H1 (cell line): Measurements from ENCODE around the gene CIBAR2. TPM values are rescaled to one million over a fixed set of nuclear protein-coding genes. Genes with fewer than 3 reads are reported as not detected.

Experiments
- CTCF ChIA-PET: fragments of 300-600 bp; sonication (Branson Sonifier 250); formaldehyde crosslinking; loops from one replicate; lab custom pipeline; 2021; ENCODE audit not compliant: partially characterized antibody; lab: Charles Lee
- POLR2A ChIA-PET: fragments of 300-600 bp; sonication (Branson Sonifier 250); formaldehyde crosslinking; loops from one replicate; lab custom pipeline; 2021; ENCODE audit warnings: inconsistent platforms; ENCODE audit not compliant: partially characterized antibody; lab: Charles Lee
- DNase-seq, 2 experiments: peaks; one replicate each; pipeline versions ENCODE4 v3.0.0 to v3.0.0-alpha.2; 2010 to 2022; ENCODE audit warnings: low spot score in 2 of 2, low read depth in 1 of 2, mixed read lengths in 1 of 2
- FAIRE-seq: peaks from 2 replicates; lab custom pipeline; 2011; peaks lifted over from hg19 to GRCh38; lab: Jason Lieb, UNC
- H2AFZ ChIP-seq: 2 replicates; pipeline ENCODE4 v1.8.1; 2012; ENCODE audit warnings: low read length, inconsistent platforms
- H2AK5ac ChIP-seq: 2 replicates; pipeline ENCODE4 v1.6.1; 2013; ENCODE audit warnings: low read depth, low read length
- H2BK120ac ChIP-seq: replicated peaks from 2 replicates; pipeline ENCODE3; 2013; ENCODE audit warnings: low read depth, low read length, inconsistent platforms
- H2BK12ac ChIP-seq: 2 replicates; pipeline ENCODE4 v1.6.1; 2013; ENCODE audit warnings: low read depth, low read length
- H2BK15ac ChIP-seq: 2 replicates; pipeline ENCODE4 v1.6.1; 2013; ENCODE audit warnings: low read length
- H2BK20ac ChIP-seq: 2 replicates; pipeline ENCODE4 v1.6.1; 2013; ENCODE audit warnings: low read length
- H2BK5ac ChIP-seq: 2 replicates; pipeline ENCODE4 v1.6.1; 2013; ENCODE audit warnings: low read depth, low read length
- H3K14ac ChIP-seq: 2 replicates; pipeline ENCODE4 v1.6.1; 2013; ENCODE audit warnings: inconsistent platforms; ENCODE audit not compliant: insufficient read length
- H3K18ac ChIP-seq: 2 replicates; pipeline ENCODE4 v1.6.1; 2013; ENCODE audit warnings: low read length; ENCODE audit errors: extremely low read depth
- H3K23ac ChIP-seq: 2 replicates; pipeline ENCODE4 v1.6.1; 2013; ENCODE audit warnings: inconsistent platforms; ENCODE audit not compliant: insufficient read length
- H3K23me2 ChIP-seq: 2 replicates; pipeline ENCODE4 v1.6.1; 2013; ENCODE audit warnings: low read depth, low read length
- H3K27ac ChIP-seq: 2 replicates; pipeline ENCODE4 v1.6.1; 2011; ENCODE audit warnings: low read depth, low read length, inconsistent platforms
- H3K27me3 ChIP-seq, 4 experiments: replicated peaks in 1 of 4; 1 replicate in 1 of 4; 2 replicates in 3 of 4; pipeline versions ENCODE4 v1.6.1 to v1.8.1; 2011 to 2013; ENCODE audit warnings: low read length in 3 of 4, mild to moderate bottlenecking in 3 of 4, inconsistent platforms in 2 of 4, mixed read lengths in 2 of 4, moderate library complexity in 1 of 4; ENCODE audit not compliant: control insufficient read depth in 3 of 4, insufficient read depth in 3 of 4; ENCODE audit errors: extremely low read depth in 1 of 4
- H3K36me3 ChIP-seq, 4 experiments: 2 replicates each; pipeline versions ENCODE4 v1.6.1 to v1.8.1; 2011 to 2013; ENCODE audit warnings: mild to moderate bottlenecking in 4 of 4, low read length in 3 of 4, moderate library complexity in 2 of 4, control low read depth in 1 of 4, inconsistent platforms in 1 of 4; ENCODE audit not compliant: insufficient read depth in 4 of 4, control insufficient read depth in 2 of 4
- H3K4ac ChIP-seq: replicated peaks from 2 replicates; pipeline ENCODE3; 2013; ENCODE audit warnings: low read length, low read depth, mixed read lengths, inconsistent platforms; ENCODE audit not compliant: insufficient read length
- H3K4me1 ChIP-seq, 4 experiments: replicated peaks in 1 of 4; 1 replicate in 1 of 4; 2 replicates in 3 of 4; pipeline versions ENCODE4 v1.6.1 to v1.8.1; 2011 to 2013; ENCODE audit warnings: low read length in 3 of 4, inconsistent platforms in 2 of 4, mixed read lengths in 1 of 4; ENCODE audit not compliant: insufficient read depth in 4 of 4, control insufficient read depth in 3 of 4
- H3K4me2 ChIP-seq, 2 experiments: 2 replicates each; pipeline versions ENCODE4 v1.6.1 to v1.8.1; 2011 to 2013; ENCODE audit warnings: low read depth in 2 of 2, low read length in 2 of 2, control low read depth in 1 of 2, inconsistent platforms in 1 of 2, mild to moderate bottlenecking in 1 of 2; ENCODE audit not compliant: insufficient read depth in 1 of 2
- H3K4me3 ChIP-seq, 4 experiments: fragments of 200-600, 300-600 bp in 1 of 4; sonication (generic), shearing (Covaris generic), sonication (Bioruptor Twin) in 1 of 4; 2 replicates each; pipeline versions ENCODE4 v1.5.1 to v1.8.1; 2011 to 2016; ENCODE audit warnings: low read length in 4 of 4, low read depth in 3 of 4, control low read depth in 2 of 4, inconsistent platforms in 2 of 4, mild to moderate bottlenecking in 2 of 4, mixed read lengths in 1 of 4, moderate library complexity in 1 of 4; ENCODE audit not compliant: insufficient read depth in 2 of 4; ENCODE audit errors: extremely low read depth in 1 of 4
- H3K56ac ChIP-seq: replicated peaks from 2 replicates; pipeline ENCODE3; 2013; ENCODE audit warnings: low read depth, mild to moderate bottlenecking, mixed read lengths, low read length, inconsistent platforms; ENCODE audit not compliant: insufficient read length
- H3K79me1 ChIP-seq: 2 replicates; pipeline ENCODE4 v1.6.1; 2013; ENCODE audit warnings: low read depth, low read length, control low read depth
- H3K79me2 ChIP-seq, 2 experiments: 2 replicates each; pipeline versions ENCODE4 v1.6.1 to v1.8.1; 2012 to 2013; ENCODE audit warnings: low read length in 2 of 2, mild to moderate bottlenecking in 2 of 2, inconsistent platforms in 1 of 2; ENCODE audit not compliant: insufficient read depth in 2 of 2, control insufficient read depth in 1 of 2
- H3K9ac ChIP-seq, 4 experiments: replicated peaks in 1 of 4; 1 replicate in 1 of 4; 2 replicates in 3 of 4; pipeline versions ENCODE4 v1.6.1 to v1.8.1; 2011 to 2013; ENCODE audit warnings: low read depth in 3 of 4, low read length in 3 of 4, control low read depth in 2 of 4, mild to moderate bottlenecking in 2 of 4, moderate library complexity in 2 of 4, inconsistent platforms in 1 of 4; ENCODE audit errors: extremely low read depth in 1 of 4
- H3K9me3 ChIP-seq, 2 experiments: 2 replicates each; pipeline versions ENCODE4 v1.6.1 to v1.8.1; 2012 to 2013; ENCODE audit warnings: mild to moderate bottlenecking in 2 of 2, moderate library complexity in 2 of 2, control low read depth in 1 of 2, inconsistent platforms in 1 of 2, low read depth in 1 of 2, low read length in 1 of 2, mixed read lengths in 1 of 2; ENCODE audit not compliant: insufficient read depth in 2 of 2
- H4K20me1 ChIP-seq, 2 experiments: replicated peaks in 1 of 2; 2 replicates each; pipeline versions ENCODE3 to v1.8.1; 2011 to 2013; ENCODE audit warnings: inconsistent platforms in 2 of 2, low read length in 2 of 2, mild to moderate bottlenecking in 1 of 2; ENCODE audit not compliant: insufficient read depth in 2 of 2, control insufficient read depth in 1 of 2
- H4K5ac ChIP-seq: 2 replicates; pipeline ENCODE4 v1.6.1; 2013; ENCODE audit warnings: low read length, low read depth, mixed read lengths, inconsistent platforms; ENCODE audit not compliant: insufficient read length
- H4K8ac ChIP-seq: 2 replicates; pipeline ENCODE4 v1.8.0; 2013; ENCODE audit warnings: mild to moderate bottlenecking, moderate library complexity, low read length, inconsistent platforms; ENCODE audit not compliant: insufficient read depth; ENCODE audit errors: extremely low read depth
- H4K91ac ChIP-seq: replicated peaks from 2 replicates; pipeline ENCODE3; 2013; ENCODE audit warnings: low read length, mixed read lengths, inconsistent platforms; ENCODE audit not compliant: insufficient read length
- ASH2L ChIP-seq: fragments of 200-600, 300-600 bp; sonication (generic); IDR thresholded peaks from one replicate; pipeline ENCODE4 v1.7.1; 2017; ENCODE audit warnings: low read length
- ATF3 ChIP-seq: IDR thresholded peaks from 2 replicates; pipeline ENCODE4 v1.6.1; 2011; ENCODE audit warnings: low read depth, mild to moderate bottlenecking, low read length; ENCODE audit not compliant: insufficient read depth
- BRCA1 ChIP-seq: IDR thresholded peaks from 2 replicates; pipeline ENCODE4 v1.6.1; 2012; ENCODE audit warnings: low read depth, low read length, improper control_type of control experiment
- KDM4A ChIP-seq: IDR thresholded peaks from one replicate; pipeline ENCODE4 v1.7.1; 2012; ENCODE audit warnings: low read depth, mild to moderate bottlenecking, moderate library complexity, low read length, inconsistent platforms; ENCODE audit not compliant: severe bottlenecking
- KDM5A ChIP-seq: fragments of 200-600 bp; IDR thresholded peaks from 2 replicates; pipeline ENCODE4 v1.7.1; 2012; ENCODE audit warnings: mild to moderate bottlenecking, low read length, inconsistent platforms, mixed read lengths
- RAD21 ChIP-seq, 2 experiments: IDR thresholded peaks in 1 of 2; conservative IDR thresholded peaks in 1 of 2; 2 replicates each; pipeline ENCODE4 v1.6.1; 2011; ENCODE audit warnings: low read depth in 2 of 2, low read length in 2 of 2, improper control_type of control experiment in 1 of 2, inconsistent platforms in 1 of 2, mild to moderate bottlenecking in 1 of 2, moderate library complexity in 1 of 2
- SRF ChIP-seq: IDR thresholded peaks from 2 replicates; pipeline ENCODE4 v1.6.1; 2011; ENCODE audit warnings: mild to moderate bottlenecking, low read depth, low read length, moderate library complexity
- TAF1 ChIP-seq: IDR thresholded peaks from 2 replicates; pipeline ENCODE4 v1.6.1; 2011; ENCODE audit warnings: mild to moderate bottlenecking, low read depth, low read length
- WGBS, 2 experiments: shearing (Covaris generic) in 1 of 2; methylation state at CpG; one replicate each; pipeline versions ENCODE4 v1.1.6 to v1.1.7; 2013 to 2015; ENCODE audit warnings: low lambda C conversion rate in 2 of 2, mixed read lengths in 2 of 2, inconsistent platforms in 1 of 2, low coverage in 1 of 2, missing lambda C conversion rate in 1 of 2; ENCODE audit not compliant: insufficient replicate concordance in 2 of 2, insufficient coverage in 1 of 2, insufficient read length in 1 of 2; ENCODE audit errors: extremely low coverage in 1 of 2, missing lambda C conversion rate in 1 of 2; 5-methylcytosine and 5-hydroxymethylcytosine counted together
- polyA plus RNA-seq, 7 experiments: library from polyadenylated mRNA; depleted of rRNA in 3 of 7; stranded (reverse) in 5 of 7; unstranded in 2 of 7; fragments of >200 nt in 5 of 7; fragments of 200-250 nt in 2 of 7; gene quantifications; 1 replicate in 5 of 7; 2 replicates in 1 of 7; 4 replicates in 1 of 7; pipeline versions ENCODE4 v1.2.1 to v1.2.3, GENCODE V29; 2011 to 2013; ENCODE audit warnings: missing spikeins in 2 of 7, mixed read lengths in 2 of 7
- total RNA-seq: library from RNA; stranded (reverse); fragmentation: NEBNext Ultra II Directional; extraction: Animal tissue kit (Norgen Biotek cat#: 25700); gene quantifications from 2 replicates; pipeline ENCODE4 v1.2.1, GENCODE V29; 2021

Gene CIBAR2
- total and polyA plus RNA-seq, 2 of the 8 experiments (the other 6 are each of a cell fraction or from before 2014, with no cell fraction given): 0.18 TPM; not detected in 1

GRCh38 chr16:85132456-85133289, 20.4 kb upstream of the CIBAR2 start:
- no peaks in the 10 kb centered on the region for H3K27me3 ChIP-seq
- FAIRE-seq (no peak), DNase-seq (no peak)
- no peak overlapping the region for H3K14ac ChIP-seq
- H4K8ac ChIP-seq: 0 out of 2 replicates have a peak overlapping the region, but pooled peaks have one; percentile 3
- H2AK5ac ChIP-seq: no peak overlapping the region
- H3K4ac ChIP-seq: no peak overlapping the region
- no peaks in the 10 kb centered on the region for H4K20me1 ChIP-seq
- H3K79me2 ChIP-seq: no peaks in the 10 kb centered on the region
- H2BK20ac ChIP-seq: no peak overlapping the region
- POLR2A ChIA-PET: no interaction called here
- WGBS, 2 experiments: 90% methylated on average over 17 of the region's 20 CpGs; no CpG with 5 or more reads in 1 of the 2 experiments
- H3K23me2 ChIP-seq: no peaks in the 10 kb centered on the region
- no peak overlapping the region for H2AFZ ChIP-seq
- H4K91ac ChIP-seq: no peak overlapping the region
- H3K18ac ChIP-seq: no peak overlapping the region
- no peak overlapping the region for H3K27ac ChIP-seq
- no peak overlapping the region for H2BK120ac ChIP-seq
- H3K4me3 ChIP-seq: no peak overlapping the region
- H3K9ac ChIP-seq: no peak overlapping the region
- H3K9me3 ChIP-seq: no peaks in the 10 kb centered on the region; a peak in 1 of 4 replicates
- no peaks in the 10 kb centered on the region for H3K36me3 ChIP-seq
- H3K56ac ChIP-seq: no peak overlapping the region
- H3K79me1 ChIP-seq: no peaks in the 10 kb centered on the region
- no peak overlapping the region for H3K4me2 ChIP-seq
- no peak overlapping the region for H4K5ac ChIP-seq
- CTCF ChIA-PET: interaction anchor here (0.7 to 1.9 kb wide), 4 partner anchors 17 to 212 kb away, joined by 3 to 5 read pairs (median 4); no protein-coding TSS in a partner anchor
- no peak overlapping the region for H3K23ac ChIP-seq
- peak overlapping the region; percentile 31; the same call in 1 of the 2 replicates for H2BK15ac ChIP-seq
- H2BK5ac ChIP-seq: no peak overlapping the region
- peaks cover 0 to 11% (median 2%) of the 10 kb centered on the region in 4 experiments; a peak in 4 of 7 replicates for H3K4me1 ChIP-seq
- H2BK12ac ChIP-seq: peak overlapping the region; percentile 81; the same call in 1 of the 2 replicates
- TF ChIP-seq RAD21 (IDR thresholded peaks at IDR 0.05 in 1 of 2, conservative IDR thresholded peaks at IDR 0.05 in 1 of 2; ENCODE audit: low read depth in 2 of 2, low read length in 2 of 2) (no peak), ASH2L (no peak), ATF3 (no peak), KDM5A (no peak), SRF (no peak), BRCA1 (no peak), TAF1 (no peak), KDM4A (no peak)
